HL-60 (cell line): Measurements from ENCODE around the gene ALDH1L2.

ENCODE experiments used
- DNase-seq, 2 experiments: peaks; one replicate each; pipeline ENCODE4 v3.0.0-alpha.2; 2010 to 2020; ENCODE audit warnings: low read depth in 1 of 2, low spot score in 1 of 2
- H3K27ac ChIP-seq: fragments of 250-450 bp; sonication (Bioruptor Pico); replicated peaks from 2 replicates; pipeline ENCODE4 v1.5.1; 2020; ENCODE audit warnings: mild to moderate bottlenecking, moderate library complexity
- H3K27me3 ChIP-seq: fragments of 250-450 bp; sonication (Bioruptor Pico); 2 replicates; pipeline ENCODE4 v1.5.1; 2021; ENCODE audit warnings: mild to moderate bottlenecking, moderate library complexity; ENCODE audit not compliant: insufficient read depth, poor library complexity, severe bottlenecking
- H3K4me3 ChIP-seq: replicated peaks from 2 replicates; pipeline ENCODE4 v1.5.1; 2011; ENCODE audit warnings: mild to moderate bottlenecking, control low read depth, low read length; ENCODE audit not compliant: insufficient read depth
- CTCF ChIP-seq: IDR thresholded peaks from one replicate; pipeline ENCODE4 v1.5.1; 2011; ENCODE audit warnings: low read length, control low read depth, inconsistent platforms; ENCODE audit not compliant: insufficient read depth
- GABPA ChIP-seq: IDR thresholded peaks from 2 replicates; pipeline ENCODE4 v1.6.1; 2012; ENCODE audit warnings: low read depth
- POLR2AphosphoS5 ChIP-seq: IDR thresholded peaks from 2 replicates; pipeline ENCODE4 v1.6.1; 2012; ENCODE audit warnings: low read depth
- REST ChIP-seq: IDR thresholded peaks from 2 replicates; pipeline ENCODE4 v1.6.1; 2012; ENCODE audit warnings: low read depth; ENCODE audit not compliant: insufficient replicate concordance
- SPI1 ChIP-seq: IDR thresholded peaks from 2 replicates; pipeline ENCODE4 v1.6.1; 2012; ENCODE audit warnings: low read depth, mild to moderate bottlenecking, borderline replicate concordance

Gene ALDH1L2

GRCh38 chr12:104974626-104975290, 109.5 kb downstream of the ALDH1L2 start:
- H3K27ac ChIP-seq: no peak overlapping the region
- DNase-seq: peak; percentile 56 to 81
- no peak for TF ChIP-seq POLR2AphosphoS5
- TF ChIP-seq SPI1: peak; percentile 55; the same call in 1 of the 2 replicates
- H3K4me3 ChIP-seq: no peak overlapping the region
- H3K27me3 ChIP-seq: no peaks in the 10 kb centered on the region

- H3K27ac ChIP-seq: no peak overlapping the region
- H3K27me3 ChIP-seq: no peaks in the 10 kb centered on the region
- H3K4me3 ChIP-seq: no peak overlapping the region
- DNase-seq: no peak
- TF ChIP-seq CTCF: no peak
- TF ChIP-seq POLR2AphosphoS5: no peak
- no peak for TF ChIP-seq REST
- TF ChIP-seq SPI1: no peak
These were observed 111.0 kb downstream of the ALDH1L2 start for GRCh38 chr12:104973250-104973649.

- Histone ChIP-seq H3K27ac (no peak overlapping the region), H3K4me3 (no peak overlapping the region), H3K27me3 (no peaks in the 10 kb centered on the region)
- TF ChIP-seq POLR2AphosphoS5 (no peak), CTCF (no peak), SPI1 (no peak), GABPA (no peak), REST (no peak)
- DNase-seq: no peak
These were observed 113.0 kb downstream of the ALDH1L2 start for GRCh38 chr12:104971306-104971705.
